GM18502 (cell line): ENCODE data around the gene AUTS2.

ENCODE experiments used
- ATAC-seq: cut with Tn5 transposase; IDR thresholded peaks from one replicate; pipeline ENCODE4 v1.9.1; 2021; ENCODE audit warnings: mild to moderate bottlenecking; ENCODE audit not compliant: unreplicated experiment, poor library complexity

The AUTS2 gene

GRCh38 chr7:70406950-70407209, 808.6 kb downstream of the AUTS2 start:
- ATAC-seq: no peak

DNA sequence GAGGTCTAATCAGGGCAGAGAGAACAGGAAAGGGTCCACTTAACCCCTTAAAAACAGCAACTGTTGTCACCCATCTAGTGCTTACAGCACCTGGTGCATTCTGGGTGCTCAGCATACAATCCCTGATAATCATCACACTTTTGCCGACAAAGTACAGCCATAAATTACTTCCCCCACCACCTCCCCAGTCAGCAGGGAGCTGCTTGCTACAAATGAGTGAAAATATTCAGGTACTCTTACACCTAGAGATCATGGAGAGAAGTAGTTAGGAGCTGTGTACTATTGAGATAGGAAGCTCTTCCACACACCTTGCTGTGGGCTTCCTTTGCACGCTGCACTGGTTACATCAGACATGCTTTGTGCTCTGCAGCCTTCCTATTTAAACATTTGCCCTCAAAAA, 810.2 kb downstream of the AUTS2 start:
- no peak for ATAC-seq

- ATAC-seq: no peak
Observed at GRCh38 chr7:70408891-70409290, 810.6 kb downstream of the AUTS2 start.

DNA sequence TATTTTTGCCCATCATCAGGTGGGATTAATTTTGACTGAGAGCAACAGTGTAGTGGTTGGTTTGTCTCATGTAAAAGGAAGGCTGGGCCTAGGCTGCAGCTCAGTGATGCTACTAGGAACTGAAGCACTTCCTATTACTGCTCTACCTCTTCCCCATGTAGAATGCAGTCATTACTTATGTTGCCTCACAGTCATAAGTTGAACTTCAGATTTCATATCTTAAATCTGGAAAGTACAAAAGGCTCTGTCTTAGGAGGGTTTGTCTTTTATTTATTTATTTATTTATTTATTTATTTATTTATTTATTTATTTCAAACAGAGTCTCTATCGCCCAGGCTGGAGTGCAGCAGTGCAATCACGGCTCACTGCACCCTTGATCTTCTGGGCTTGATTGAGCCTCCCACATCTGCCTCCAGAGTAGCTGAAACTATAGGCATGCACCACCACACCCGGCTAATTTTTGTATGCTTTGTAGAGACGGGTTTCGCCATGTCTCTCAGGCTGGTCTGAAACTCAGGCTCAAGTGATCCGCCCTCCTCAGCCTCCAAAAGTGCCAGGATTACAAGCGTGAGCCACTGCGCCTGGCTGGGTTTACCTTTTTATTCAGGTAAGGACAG, 812.0 kb downstream of the AUTS2 start:
- no peak for ATAC-seq

GRCh38 chr7:70414368-70414767, 816.1 kb downstream of the AUTS2 start:
- ATAC-seq: no peak

DNA sequence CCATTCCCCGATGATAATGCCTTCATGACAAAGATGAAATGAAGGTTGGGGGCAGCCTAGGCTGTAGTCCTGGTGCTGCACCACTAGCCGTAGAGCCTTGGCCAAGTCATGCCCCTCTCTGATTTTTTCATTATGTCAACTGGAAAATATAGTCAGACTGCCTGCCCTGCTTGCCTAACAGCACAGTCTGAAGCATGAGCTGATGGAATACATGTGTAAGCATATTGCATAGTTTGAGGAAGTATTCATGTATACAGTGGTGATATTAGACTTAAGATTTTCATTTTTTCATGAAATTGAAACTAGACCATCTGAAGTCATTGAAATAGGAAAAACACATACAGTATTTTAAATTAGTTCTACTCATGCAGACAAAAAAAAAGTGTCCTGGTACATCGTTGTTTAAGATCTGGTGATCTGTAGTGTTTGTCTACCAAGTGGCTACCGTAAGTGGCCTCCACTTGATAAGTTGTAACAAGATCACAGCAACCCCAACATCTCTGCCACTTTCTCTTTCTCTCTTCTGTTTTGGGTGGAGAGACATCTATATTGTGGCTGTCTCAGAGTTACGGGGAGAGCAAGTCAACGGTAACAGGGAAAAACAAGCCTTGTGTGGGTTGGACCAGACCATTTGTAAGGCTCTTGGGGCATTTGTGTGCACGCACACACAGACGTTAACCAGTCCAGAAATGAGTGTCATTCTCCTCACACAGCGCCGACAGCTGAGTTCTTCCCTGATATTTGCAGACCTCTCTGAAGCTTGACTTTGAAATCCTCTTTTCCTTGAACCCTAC, 817.1 kb downstream of the AUTS2 start:
- no peak for ATAC-seq

GRCh38 chr7:70416347-70416985, 818.2 kb downstream of the AUTS2 start:
- no peak for ATAC-seq

DNA sequence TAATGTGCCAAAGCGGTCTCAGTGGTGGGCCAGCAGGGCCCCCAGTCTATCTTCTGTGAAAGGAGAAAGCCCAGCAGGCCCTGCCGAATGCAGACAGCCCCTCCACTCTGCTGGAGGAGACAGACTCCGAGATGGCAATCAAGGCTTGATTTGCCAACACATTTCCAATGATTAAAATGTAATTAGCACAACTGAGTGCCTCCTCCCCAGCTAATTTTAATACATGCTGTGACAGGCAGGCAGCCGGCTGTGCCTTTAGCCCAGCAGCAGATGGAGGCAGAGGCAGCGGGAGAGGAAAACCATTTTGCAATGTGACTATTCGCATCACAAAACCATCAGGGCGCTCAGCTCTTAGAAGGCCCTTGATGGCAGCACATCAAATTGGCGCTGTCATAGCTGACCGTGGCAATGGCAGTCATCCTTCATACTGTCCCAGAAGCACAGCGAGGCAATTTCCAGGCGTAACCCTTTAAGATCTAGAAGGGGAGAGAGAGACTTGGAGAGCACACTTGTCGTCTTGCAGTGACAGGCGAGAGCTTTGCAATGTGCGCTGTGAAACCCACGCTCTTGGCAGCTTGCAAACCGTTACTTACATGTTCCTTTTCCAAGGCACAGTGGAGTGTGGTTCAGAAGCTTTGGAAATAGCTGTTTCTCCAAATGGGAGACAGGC, 818.8 kb downstream of the AUTS2 start:
- no peak for ATAC-seq

GRCh38 chr7:70419526-70420380, 821.5 kb downstream of the AUTS2 start:
- ATAC-seq: no peak

- ATAC-seq: no peak
Observed at GRCh38 chr7:70420381-70420662, 822.0 kb downstream of the AUTS2 start.

DNA sequence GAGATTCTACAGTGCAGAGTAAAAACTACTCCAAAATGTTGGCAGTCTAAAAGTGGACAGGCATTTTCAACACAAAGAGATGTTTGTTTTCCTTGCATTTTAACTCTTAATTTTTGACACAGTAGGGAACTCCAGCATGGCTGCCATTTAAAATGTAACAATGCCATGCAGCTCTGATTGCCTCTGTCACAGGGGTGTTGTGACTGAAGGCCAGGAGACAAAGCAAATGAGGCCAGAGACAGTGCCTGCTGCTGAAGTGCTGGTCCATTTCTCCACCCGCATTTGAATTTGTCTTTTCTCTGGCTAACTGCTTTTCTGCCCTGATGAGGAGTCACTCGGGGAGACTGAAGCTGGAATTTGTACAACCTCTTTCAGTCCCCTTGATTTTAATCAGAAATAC, 823.0 kb downstream of the AUTS2 start:
- ATAC-seq: no peak

GRCh38 chr7:70426249-70426880, 828.1 kb downstream of the AUTS2 start:
- ATAC-seq: peak; percentile 85

DNA sequence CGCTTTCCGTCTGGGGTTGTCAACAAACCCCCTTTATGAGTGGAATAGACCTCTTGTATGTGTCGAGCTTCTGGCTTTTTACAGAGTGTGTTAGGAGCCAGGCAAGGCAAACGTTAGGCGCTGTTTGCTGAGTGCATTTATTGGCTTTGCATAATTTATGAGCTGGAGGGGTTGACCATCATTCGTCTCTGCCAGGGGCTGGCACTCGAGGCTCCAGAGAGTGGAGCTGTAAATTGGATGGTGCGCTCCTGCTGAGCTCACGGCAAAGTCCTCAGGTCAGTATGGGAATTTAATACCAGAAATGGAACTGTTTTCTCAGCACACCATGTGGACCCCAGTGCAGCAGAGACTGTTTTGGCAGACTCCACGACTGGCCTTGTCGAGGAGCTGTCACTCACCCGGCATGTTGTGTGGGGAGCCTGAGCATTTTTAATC, 834.3 kb downstream of the AUTS2 start:
- ATAC-seq: no peak

GRCh38 chr7:70434376-70434775, 836.1 kb downstream of the AUTS2 start:
- ATAC-seq: no peak

GRCh38 chr7:70434821-70435220, 836.5 kb downstream of the AUTS2 start:
- ATAC-seq: no peak

GRCh38 chr7:70435634-70436033, 837.4 kb downstream of the AUTS2 start:
- ATAC-seq: no peak

- no peak for ATAC-seq
Observed at GRCh38 chr7:70436790-70437350, 838.6 kb downstream of the AUTS2 start.

- ATAC-seq: no peak
Observed at GRCh38 chr7:70439651-70440050, 841.4 kb downstream of the AUTS2 start.

- ATAC-seq: no peak
Observed at GRCh38 chr7:70446448-70447143, 848.3 kb downstream of the AUTS2 start.
